Measurements from ENCODE around the gene IFIH1. TPM values are rescaled to one million over a fixed set of nuclear protein-coding genes. Genes with fewer than 3 reads are reported as not detected.

The IFIH1 gene
- total and polyA plus RNA-seq, 9 of the 15 experiments (the other 6 are each of a cell fraction or from before 2014, with no cell fraction given): 0.15 to 1.2 (median 0.60) TPM; not detected in 1

DNA sequence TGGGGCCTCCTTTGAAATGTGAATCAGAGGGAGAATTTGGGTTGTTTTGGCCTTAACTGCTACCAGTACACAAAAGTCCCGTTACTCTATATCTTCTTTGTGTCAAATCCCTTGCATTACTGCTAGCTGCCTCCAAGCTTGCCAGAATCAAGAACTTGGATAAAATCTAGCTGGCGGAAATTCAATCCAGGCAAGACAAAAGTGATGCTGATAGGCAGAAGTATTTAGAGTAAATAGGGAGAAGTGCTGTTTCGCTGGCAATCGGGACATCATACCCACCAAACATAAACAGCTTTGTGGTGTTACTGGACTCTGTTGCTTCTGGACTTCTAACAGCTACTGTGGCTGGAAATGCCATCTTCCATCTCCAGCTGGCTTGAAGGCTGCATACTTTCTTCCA is 2.5 kb downstream of the IFIH1 start:
- in situ Hi-C loops (cut with MboI): loop anchor here (25.0 kb wide), 1 partner anchor 1054 kb away; no protein-coding TSS in a partner anchor
- Histone ChIP-seq H2AFZ (ENCODE audit: low read depth, low read length) (no peak overlapping the region), H3K9me1 (ENCODE audit: control insufficient read depth, insufficient read depth, low read length) (no peaks in the 10 kb centered on the region), H3K79me2 (ENCODE audit: control insufficient read depth, insufficient read depth, low read length) (no peaks in the 10 kb centered on the region), H3K4me1 (replicated peaks in 1 of 2; ENCODE audit: control insufficient read depth in 2 of 2, insufficient read depth in 2 of 2, low read length in 2 of 2) (peaks cover 0 to 4% of the 10 kb centered on the region in 2 experiments; a peak in 2 of 5 replicates), H3K27me3 (ENCODE audit: control insufficient read depth in 2 of 2, insufficient read depth in 2 of 2, low read length in 2 of 2) (no peaks in the 10 kb centered on the region), H3K4me2 (ENCODE audit: insufficient read depth, low read length) (no peak overlapping the region), H3K9ac (ENCODE audit: insufficient read depth in 1 of 2, low read depth in 2 of 2, low read length in 2 of 2) (no peak overlapping the region), H3K36me3 (ENCODE audit: control insufficient read depth, insufficient read depth, low read length) (no peaks in the 10 kb centered on the region), H3K27ac (ENCODE audit: extremely low read depth, low read depth, low read length) (no peak overlapping the region), H4K20me1 (replicated peaks; ENCODE audit: control insufficient read depth, insufficient read depth, low read length) (no peaks in the 10 kb centered on the region), H3K9me3 (replicated peaks; ENCODE audit: control insufficient read depth, insufficient read depth, low read depth, low read length) (no peaks in the 10 kb centered on the region), H3K4me3 (no peak overlapping the region)
- intact Hi-C loops (cut with micrococcal nuclease): no loop called here
- FAIRE-seq (no peak), DNase-seq (ENCODE audit: extremely low read depth in 1 of 4, low spot score in 3 of 4) (no peak), ATAC-seq (no peak)
- ChIA-PET POLR2A (interaction anchor here (0.7 kb wide), 1 partner anchor 14 kb away, joined by 3 read pairs; no protein-coding TSS in a partner anchor), CTCF (ENCODE audit: low intra/inter-chr PET ratio) (no interaction called here)
- no TSS peak for BruUV-seq (replicated peaks)
- TF ChIP-seq NCOA6 (IDR thresholded peaks at IDR 0.05): no peak
- TF ChIP-seq THRAP3 (IDR thresholded peaks at IDR 0.05; ENCODE audit: borderline replicate concordance): no peak
- no peak for TF ChIP-seq RAD21 (CRISPR knock-in tag; conservative IDR thresholded peaks at IDR 0.05 in 1 of 2, IDR thresholded peaks at IDR 0.05 in 1 of 2)
- no peak for TF ChIP-seq FOXJ3 (CRISPR knock-in tag; IDR thresholded peaks at IDR 0.05)
- no peak for TF ChIP-seq PBX2 (CRISPR knock-in tag; IDR thresholded peaks at IDR 0.05; ENCODE audit: low read depth)
- no peak for TF ChIP-seq PBX2 (tag; conservative IDR thresholded peaks at IDR 0.05; ENCODE audit: low read depth)
- no peak for TF ChIP-seq GATAD2A (IDR thresholded peaks at IDR 0.05)
- no peak for TF ChIP-seq RBFOX2 (IDR thresholded peaks at IDR 0.05; ENCODE audit: low read depth, low read length)
- 2% methylated on average over 4 of the region's 4 CpGs for WGBS (ENCODE audit: insufficient coverage, low coverage, missing lambda C conversion rate)

Data from K562 (cell line).